Measurements from ENCODE around the gene C17orf78. TPM values are rescaled to one million over a fixed set of nuclear protein-coding genes. Genes with fewer than 3 reads are reported as not detected.

Gene C17orf78
- total and polyA plus RNA-seq, 5 donors from 2014 or later, result 0.09 TPM; not detected in 4

DNA sequence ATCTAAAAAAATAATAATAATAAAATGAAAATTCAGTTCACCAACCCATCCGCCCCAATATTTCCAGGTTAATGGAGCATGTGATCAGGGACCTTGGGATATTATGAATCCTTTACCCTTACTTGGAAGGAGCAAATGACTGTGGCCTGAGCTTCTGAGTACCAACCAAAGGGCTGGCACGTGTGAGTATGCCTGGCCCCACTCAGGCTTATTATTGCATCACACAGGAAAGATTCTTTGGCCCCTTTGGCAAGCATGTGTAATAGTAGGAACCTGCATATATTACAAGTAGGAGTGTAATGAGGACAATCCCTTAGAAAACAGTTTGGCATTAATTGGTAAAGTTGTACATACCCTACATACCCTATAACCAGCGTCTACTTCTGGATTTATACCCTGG is 7.2 kb upstream of the C17orf78 start:
- H3K4me3 ChIP-seq (ENCODE audit: low read depth, low read length), result no peak overlapping the region
- Mint-ChIP-seq H3K27me3 (no peaks in the 10 kb centered on the region), H3K36me3 (no peaks in the 10 kb centered on the region), H3K9me3 (no peaks in the 10 kb centered on the region), H3K4me3 (no peak overlapping the region), H3K4me1 (peaks cover 0 to 5% (median 1%) of the 10 kb centered on the region in 4 donors), H3K27ac (no peak overlapping the region)
- H3K4me1 ChIP-seq (ENCODE audit: control insufficient read depth, insufficient read depth, low read length, poor library complexity, severe bottlenecking), result peaks cover 3% of the 10 kb centered on the region
- no peaks in the 10 kb centered on the region for H3K36me3 ChIP-seq (ENCODE audit: control insufficient read depth, insufficient read depth, low read length)
- DNase-seq (no peak), ATAC-seq (ENCODE audit: low read depth in 2 of 2) (no peak)
- H3K27me3 ChIP-seq (ENCODE audit: control insufficient read depth, insufficient read depth, low read length), result no peaks in the 10 kb centered on the region
- H3K27ac ChIP-seq (ENCODE audit: insufficient read depth, low read length, poor library complexity, severe bottlenecking), result no peak overlapping the region
- H3K9me3 ChIP-seq (ENCODE audit: control insufficient read depth in 2 of 2, low read length in 2 of 2), result no peaks in the 10 kb centered on the region

DNA sequence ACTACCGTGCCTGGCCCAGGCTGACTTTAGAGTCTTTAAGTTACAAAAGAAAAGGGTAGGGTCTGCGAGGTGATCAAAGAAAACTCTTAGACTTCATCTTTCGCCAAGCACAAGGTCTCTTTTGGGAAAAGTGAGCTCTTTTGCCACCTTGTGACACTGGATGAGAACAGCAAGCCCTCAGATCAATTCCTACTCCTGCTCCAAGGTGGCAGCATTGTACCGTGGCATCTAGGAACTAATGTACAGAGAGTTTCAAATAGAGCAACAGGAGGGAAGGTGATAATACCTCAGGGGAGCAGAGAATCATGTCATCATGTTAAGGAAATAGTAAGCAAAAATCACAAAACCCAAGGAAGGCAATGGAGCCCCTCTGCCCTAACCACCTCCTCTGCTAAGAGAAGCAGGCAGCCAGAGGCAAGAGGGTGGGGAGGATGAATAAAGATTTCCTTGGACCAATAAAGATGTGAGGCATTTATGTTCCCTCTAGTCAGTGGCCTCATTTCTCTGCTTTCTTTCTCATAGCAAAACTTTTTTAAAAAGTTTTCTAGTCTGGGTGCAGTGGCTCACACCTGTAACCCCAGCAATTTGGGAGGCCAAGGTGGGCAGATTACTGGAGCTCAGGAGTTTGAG is 2.1 kb upstream of the C17orf78 start:
- DNase-seq, result peak; percentile 31 to 87 (median 63)
- no peaks in the 10 kb centered on the region for H3K36me3 ChIP-seq (ENCODE audit: control insufficient read depth, insufficient read depth, low read length)
- peaks cover 0 to 6% (median 6%) of the 10 kb centered on the region in 4 donors for H3K4me1 Mint-ChIP-seq
- H3K4me1 ChIP-seq (ENCODE audit: control insufficient read depth, insufficient read depth, low read length, poor library complexity, severe bottlenecking), result peaks cover 5% of the 10 kb centered on the region
- no peaks in the 10 kb centered on the region for H3K36me3 Mint-ChIP-seq
- no peaks in the 10 kb centered on the region for H3K9me3 ChIP-seq (ENCODE audit: control insufficient read depth in 2 of 2, low read length in 2 of 2)
- no peak overlapping the region for H3K4me3 Mint-ChIP-seq
- peak overlapping the region in 1 of 3 donors; percentile 6 for H3K27ac Mint-ChIP-seq
- H3K4me3 ChIP-seq (ENCODE audit: low read depth, low read length), result no peak overlapping the region
- no peaks in the 10 kb centered on the region for H3K27me3 ChIP-seq (ENCODE audit: control insufficient read depth, insufficient read depth, low read length)
- H3K9me3 Mint-ChIP-seq, result no peaks in the 10 kb centered on the region
- H3K27me3 Mint-ChIP-seq, result no peaks in the 10 kb centered on the region
- no peak overlapping the region for H3K27ac ChIP-seq (ENCODE audit: insufficient read depth, low read length, poor library complexity, severe bottlenecking)
- ATAC-seq (ENCODE audit: low read depth in 2 of 2), result peak; percentile 87 to 89

DNA sequence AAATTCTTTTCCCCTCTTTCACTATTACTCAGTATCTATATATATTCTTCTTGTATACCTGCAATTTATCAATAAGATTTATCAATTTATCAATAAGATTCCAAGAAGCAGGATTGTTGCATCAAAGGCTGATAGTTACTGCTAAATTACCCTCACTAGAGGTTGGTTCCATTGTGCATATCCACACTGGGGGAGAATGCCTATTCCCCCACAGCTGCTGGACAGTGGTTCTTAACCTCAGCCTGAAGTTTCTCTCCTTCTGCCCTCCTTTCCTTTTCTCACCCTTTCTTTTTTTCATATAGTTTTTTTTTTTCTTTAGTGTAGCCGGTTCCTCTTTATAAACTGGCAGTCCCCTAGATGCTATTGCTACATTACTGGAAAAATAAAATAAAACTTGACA is 6.3 kb downstream of the C17orf78 start:
- Histone ChIP-seq H3K4me1 (ENCODE audit: control insufficient read depth, insufficient read depth, low read length, poor library complexity, severe bottlenecking) (no peaks in the 10 kb centered on the region), H3K4me3 (ENCODE audit: low read depth, low read length) (no peak overlapping the region), H3K27ac (ENCODE audit: insufficient read depth, low read length, poor library complexity, severe bottlenecking) (no peak overlapping the region), H3K9me3 (ENCODE audit: control insufficient read depth in 2 of 2, low read length in 2 of 2) (no peaks in the 10 kb centered on the region), H3K27me3 (ENCODE audit: control insufficient read depth, insufficient read depth, low read length) (no peaks in the 10 kb centered on the region), H3K36me3 (ENCODE audit: control insufficient read depth, insufficient read depth, low read length) (no peaks in the 10 kb centered on the region)
- H3K27ac Mint-ChIP-seq, result no peak overlapping the region
- H3K36me3 Mint-ChIP-seq, result peaks cover 4% of the 10 kb centered on the region
- DNase-seq (no peak), ATAC-seq (ENCODE audit: low read depth in 2 of 2) (no peak)
- H3K27me3 Mint-ChIP-seq, result no peaks in the 10 kb centered on the region
- no peaks in the 10 kb centered on the region for H3K4me1 Mint-ChIP-seq
- H3K9me3 Mint-ChIP-seq, result no peaks in the 10 kb centered on the region
- H3K4me3 Mint-ChIP-seq, result no peak overlapping the region

DNA sequence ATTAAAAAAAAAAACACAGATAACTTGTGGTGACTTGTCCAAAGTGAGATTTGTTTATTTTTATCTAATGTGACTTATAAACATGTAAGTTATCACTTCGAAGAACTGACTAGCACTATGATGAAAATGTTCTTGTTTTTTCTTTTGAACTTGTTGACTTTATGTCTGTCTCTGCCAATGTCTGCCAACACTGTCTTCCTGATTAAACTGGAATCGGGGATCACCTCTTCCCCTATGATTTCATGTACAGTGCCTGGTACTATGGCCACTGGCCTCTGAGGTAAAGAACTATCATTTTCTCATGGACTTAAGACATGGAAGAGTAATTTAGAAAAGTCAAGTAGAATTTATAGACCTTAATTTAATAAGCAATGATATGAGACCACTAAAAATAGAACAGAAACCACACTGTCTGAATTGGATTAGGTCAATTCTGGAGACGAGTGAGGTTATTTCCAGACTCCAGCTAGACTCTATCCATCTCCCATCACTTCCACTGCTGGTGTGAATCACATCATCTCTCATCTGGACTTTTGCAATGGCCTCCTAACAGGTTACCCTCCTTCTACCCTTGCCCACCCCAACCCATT is 8.9 kb downstream of the C17orf78 start:
- H3K36me3 ChIP-seq (ENCODE audit: control insufficient read depth, insufficient read depth, low read length), result no peaks in the 10 kb centered on the region
- no peak for ATAC-seq (ENCODE audit: low read depth in 2 of 2)
- no peaks in the 10 kb centered on the region for H3K9me3 ChIP-seq (ENCODE audit: control insufficient read depth in 2 of 2, low read length in 2 of 2)
- Mint-ChIP-seq H3K36me3 (peaks cover 4% of the 10 kb centered on the region), H3K27me3 (no peaks in the 10 kb centered on the region), H3K9me3 (no peaks in the 10 kb centered on the region), H3K4me3 (no peak overlapping the region), H3K4me1 (no peaks in the 10 kb centered on the region), H3K27ac (no peak overlapping the region)
- DNase-seq, result no peak
- H3K27me3 ChIP-seq (ENCODE audit: control insufficient read depth, insufficient read depth, low read length), result no peaks in the 10 kb centered on the region
- no peak overlapping the region for H3K27ac ChIP-seq (ENCODE audit: insufficient read depth, low read length, poor library complexity, severe bottlenecking)
- H3K4me3 ChIP-seq (ENCODE audit: low read depth, low read length), result no peak overlapping the region
- no peaks in the 10 kb centered on the region for H3K4me1 ChIP-seq (ENCODE audit: control insufficient read depth, insufficient read depth, low read length, poor library complexity, severe bottlenecking)

DNA sequence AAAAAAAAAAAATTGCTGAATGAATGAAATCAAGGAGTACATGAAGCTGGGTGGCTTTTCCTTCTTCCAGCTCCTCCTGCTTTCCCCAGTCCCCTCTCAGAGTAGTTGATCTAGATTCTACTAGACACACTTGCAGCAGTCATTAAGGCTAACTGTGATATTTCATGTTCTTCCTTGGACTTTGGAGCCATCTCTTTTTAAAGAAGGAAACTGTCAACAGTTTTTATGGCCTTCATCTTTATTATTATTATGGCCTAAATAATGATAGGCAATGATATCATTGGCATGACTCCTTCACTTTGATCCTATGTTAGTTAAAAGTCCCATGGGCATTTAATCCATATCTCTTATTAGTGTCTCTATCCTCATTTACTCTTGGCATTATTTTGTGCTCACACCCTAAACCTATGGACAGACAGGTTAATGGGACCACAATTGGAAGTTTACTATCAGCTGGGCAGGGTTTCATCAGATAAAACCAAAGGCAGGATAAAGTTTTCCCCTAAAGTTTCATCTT is 9.7 kb downstream of the C17orf78 start:
- no peak for ATAC-seq (ENCODE audit: low read depth in 2 of 2)
- H3K36me3 ChIP-seq (ENCODE audit: control insufficient read depth, insufficient read depth, low read length), result no peaks in the 10 kb centered on the region
- no peak overlapping the region for H3K4me3 Mint-ChIP-seq

DNA sequence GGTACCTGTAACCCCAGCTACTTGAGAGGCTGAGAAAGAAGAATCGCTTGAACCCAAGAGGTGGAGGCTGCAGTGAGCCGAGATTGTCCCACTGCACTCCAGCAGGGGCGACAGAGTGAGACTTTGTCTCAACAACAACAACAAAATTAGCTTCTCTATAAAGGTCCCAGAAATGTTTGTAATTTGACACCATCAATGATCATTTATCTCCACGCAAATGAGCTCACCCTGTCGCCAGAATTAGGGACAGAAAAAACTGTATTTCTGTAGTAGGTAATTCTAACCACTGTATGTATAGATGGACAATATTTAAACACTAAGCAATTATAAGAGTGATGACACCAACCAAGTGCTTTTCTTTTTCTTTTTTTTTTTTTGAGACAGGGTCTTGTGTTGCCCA is 10.7 kb downstream of the C17orf78 start:
- no peak overlapping the region for H3K27ac Mint-ChIP-seq
- H3K9me3 Mint-ChIP-seq, result no peaks in the 10 kb centered on the region
- H3K4me1 Mint-ChIP-seq, result peaks cover 0 to 4% (median 2%) of the 10 kb centered on the region in 4 donors
- no peaks in the 10 kb centered on the region for H3K36me3 ChIP-seq (ENCODE audit: control insufficient read depth, insufficient read depth, low read length)
- no peak overlapping the region for H3K27ac ChIP-seq (ENCODE audit: insufficient read depth, low read length, poor library complexity, severe bottlenecking)
- no peaks in the 10 kb centered on the region for H3K4me1 ChIP-seq (ENCODE audit: control insufficient read depth, insufficient read depth, low read length, poor library complexity, severe bottlenecking)
- ATAC-seq (ENCODE audit: low read depth in 2 of 2) (no peak), DNase-seq (no peak)
- no peaks in the 10 kb centered on the region for H3K27me3 ChIP-seq (ENCODE audit: control insufficient read depth, insufficient read depth, low read length)
- peaks cover 4% of the 10 kb centered on the region for H3K36me3 Mint-ChIP-seq
- no peaks in the 10 kb centered on the region for H3K9me3 ChIP-seq (ENCODE audit: control insufficient read depth in 2 of 2, low read length in 2 of 2)
- no peak overlapping the region for H3K4me3 ChIP-seq (ENCODE audit: low read depth, low read length)
- no peaks in the 10 kb centered on the region for H3K27me3 Mint-ChIP-seq
- H3K4me3 Mint-ChIP-seq, result no peak overlapping the region

More for the DNA sequence above, 9.7 kb downstream of the C17orf78 start:
- no peak for DNase-seq
- Mint-ChIP-seq H3K27ac (no peak overlapping the region), H3K36me3 (peaks cover 4% of the 10 kb centered on the region), H3K27me3 (no peaks in the 10 kb centered on the region), H3K9me3 (no peaks in the 10 kb centered on the region), H3K4me1 (no peaks in the 10 kb centered on the region)
- Histone ChIP-seq H3K9me3 (ENCODE audit: control insufficient read depth in 2 of 2, low read length in 2 of 2) (no peaks in the 10 kb centered on the region), H3K27ac (ENCODE audit: insufficient read depth, low read length, poor library complexity, severe bottlenecking) (no peak overlapping the region), H3K4me1 (ENCODE audit: control insufficient read depth, insufficient read depth, low read length, poor library complexity, severe bottlenecking) (no peaks in the 10 kb centered on the region), H3K4me3 (ENCODE audit: low read depth, low read length) (no peak overlapping the region), H3K27me3 (ENCODE audit: control insufficient read depth, insufficient read depth, low read length) (no peaks in the 10 kb centered on the region)

DNA sequence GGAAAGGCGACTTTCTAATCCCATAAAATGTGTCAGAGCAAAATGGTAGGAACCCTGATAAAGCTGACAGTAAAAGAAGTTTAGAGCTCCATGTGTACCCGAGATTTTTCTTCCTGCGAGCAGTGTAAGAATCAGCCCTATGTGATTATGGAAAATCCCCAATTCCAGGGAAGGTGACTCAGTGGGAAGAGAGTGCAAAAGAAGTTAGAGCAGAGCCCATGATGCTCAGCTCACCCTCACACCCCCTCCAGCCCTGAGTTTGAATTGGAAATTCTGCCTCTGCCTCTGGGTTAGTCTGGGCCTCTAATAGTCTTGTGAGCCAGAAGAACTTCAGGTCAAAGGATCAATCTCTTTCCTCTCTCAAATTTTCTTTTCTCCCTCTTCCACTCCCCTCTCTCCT is 12.5 kb downstream of the C17orf78 start:
- Mint-ChIP-seq H3K9me3 (no peaks in the 10 kb centered on the region), H3K4me3 (no peak overlapping the region), H3K4me1 (peaks cover 0 to 18% (median 12%) of the 10 kb centered on the region in 4 donors), H3K36me3 (peaks cover 4% of the 10 kb centered on the region), H3K27ac (no peak overlapping the region), H3K27me3 (no peaks in the 10 kb centered on the region)
- H3K36me3 ChIP-seq (ENCODE audit: control insufficient read depth, insufficient read depth, low read length), result no peaks in the 10 kb centered on the region
- no peak for ATAC-seq (ENCODE audit: low read depth in 2 of 2)
- peaks cover 8% of the 10 kb centered on the region for H3K4me1 ChIP-seq (ENCODE audit: control insufficient read depth, insufficient read depth, low read length, poor library complexity, severe bottlenecking)
- no peak overlapping the region for H3K27ac ChIP-seq (ENCODE audit: insufficient read depth, low read length, poor library complexity, severe bottlenecking)
- no peaks in the 10 kb centered on the region for H3K27me3 ChIP-seq (ENCODE audit: control insufficient read depth, insufficient read depth, low read length)
- H3K9me3 ChIP-seq (ENCODE audit: control insufficient read depth in 2 of 2, low read length in 2 of 2), result no peaks in the 10 kb centered on the region
- no peak overlapping the region for H3K4me3 ChIP-seq (ENCODE audit: low read depth, low read length)
- DNase-seq, result no peak

DNA sequence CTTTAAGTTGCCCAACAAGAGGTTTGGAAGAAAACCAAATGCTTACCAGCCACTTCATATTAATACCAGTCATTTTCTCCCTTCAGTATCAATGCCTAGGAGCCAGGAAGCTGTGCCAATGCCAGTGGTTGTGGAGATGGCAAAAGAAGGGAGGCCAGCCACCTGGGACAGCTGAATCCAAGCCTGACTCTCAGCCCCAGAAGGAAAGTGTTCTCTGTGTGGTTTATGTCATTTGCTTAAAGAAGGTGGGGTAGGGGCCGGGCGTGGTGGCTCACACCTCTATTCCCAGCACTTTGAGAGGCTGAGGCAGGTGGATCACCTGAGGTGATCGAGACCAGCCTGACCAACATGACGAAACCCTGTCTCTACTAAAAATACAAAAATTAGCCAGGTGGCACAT is 13.4 kb downstream of the C17orf78 start:
- peaks cover 4% of the 10 kb centered on the region for H3K27me3 Mint-ChIP-seq
- no peak for ATAC-seq (ENCODE audit: low read depth in 2 of 2)
- Histone ChIP-seq H3K36me3 (ENCODE audit: control insufficient read depth, insufficient read depth, low read length) (no peaks in the 10 kb centered on the region), H3K9me3 (ENCODE audit: control insufficient read depth in 2 of 2, low read length in 2 of 2) (no peaks in the 10 kb centered on the region), H3K27ac (ENCODE audit: insufficient read depth, low read length, poor library complexity, severe bottlenecking) (no peak overlapping the region), H3K4me1 (ENCODE audit: control insufficient read depth, insufficient read depth, low read length, poor library complexity, severe bottlenecking) (peaks cover 8% of the 10 kb centered on the region), H3K27me3 (ENCODE audit: control insufficient read depth, insufficient read depth, low read length) (no peaks in the 10 kb centered on the region), H3K4me3 (ENCODE audit: low read depth, low read length) (no peak overlapping the region)
- no peak overlapping the region for H3K4me3 Mint-ChIP-seq
- H3K4me1 Mint-ChIP-seq, result peaks cover 0 to 20% (median 12%) of the 10 kb centered on the region in 4 donors
- H3K27ac Mint-ChIP-seq, result peak overlapping the region in 1 of 3 donors; percentile 58
- peaks cover 4% of the 10 kb centered on the region for H3K36me3 Mint-ChIP-seq
- no peaks in the 10 kb centered on the region for H3K9me3 Mint-ChIP-seq
- DNase-seq, result no peak

Measured in CD4-positive, CD25-positive, alpha-beta regulatory T cell (primary cell).